ENCODE data around the gene TAAR2. TPM values are rescaled to one million over a fixed set of nuclear protein-coding genes. Genes with fewer than 3 reads are reported as not detected.

The TAAR2 gene
- total and polyA plus RNA-seq, 2 experiments from 2014 or later = not detected

GRCh38 chr6:132598473-132598872 is 25.6 kb downstream of the TAAR2 start:
- no peak overlapping the region for H3K27ac ChIP-seq
- DNase-seq = peak; percentile 10
- in situ Hi-C loops (cut with MboI) = no loop called here
- no peak for TF ChIP-seq EZH2 (IDR thresholded peaks at IDR 0.05; ENCODE audit: insufficient read depth, poor library complexity, severe bottlenecking)
- TF ChIP-seq EZH2phosphoT487 (IDR thresholded peaks at IDR 0.05; ENCODE audit: insufficient read depth, low read depth) = no peak
- no peaks in the 10 kb centered on the region for H3K9me3 ChIP-seq (ENCODE audit: low read depth)
- no peak overlapping the region for H3K9ac ChIP-seq
- peaks cover 19% of the 10 kb centered on the region for H3K27me3 ChIP-seq (replicated peaks; ENCODE audit: insufficient read depth)
- no peaks in the 10 kb centered on the region for H3K36me3 ChIP-seq (ENCODE audit: low read depth)
- no peak overlapping the region for H3K4me3 ChIP-seq
- H3K4me2 ChIP-seq (ENCODE audit: unreplicated experiment) = no peak overlapping the region
- no peaks in the 10 kb centered on the region for H3K4me1 ChIP-seq (ENCODE audit: insufficient read depth)
- no peaks in the 10 kb centered on the region for H3K79me2 ChIP-seq (ENCODE audit: insufficient read depth)
- H2AFZ ChIP-seq = no peak overlapping the region
- 13 to 19% methylated on average over 3 of the region's 3 CpGs for WGBS, 2 experiments (ENCODE audit: low coverage in 1 of 2, low lambda C conversion rate in 2 of 2, missing lambda C conversion rate in 2 of 2)
- H4K20me1 ChIP-seq (ENCODE audit: insufficient read depth) = no peaks in the 10 kb centered on the region
- H3K9me2 ChIP-seq (ENCODE audit: insufficient read depth) = no peaks in the 10 kb centered on the region
- no peaks in the 10 kb centered on the region for H3F3A ChIP-seq (ENCODE audit: insufficient read depth)

DNA sequence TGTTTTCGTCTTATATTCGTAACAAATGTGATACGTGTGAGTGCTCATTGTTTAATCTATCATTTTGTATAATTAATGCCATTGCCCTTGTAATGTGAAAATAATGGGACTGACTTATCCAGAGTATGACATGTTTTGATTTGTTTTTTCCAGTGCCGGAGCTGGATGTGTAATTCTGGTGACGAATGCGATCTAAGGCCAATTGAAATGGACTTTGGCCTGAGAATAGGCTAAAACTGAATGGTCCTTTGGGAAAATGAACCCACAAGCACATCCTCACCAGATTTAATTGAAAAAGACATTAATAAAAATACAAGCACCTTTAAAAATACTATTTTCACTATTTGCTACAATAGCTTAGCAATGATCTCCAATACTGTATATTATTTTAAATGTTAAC is 27.9 kb downstream of the TAAR2 start:
- no peak overlapping the region for H3K4me3 ChIP-seq
- H2AFZ ChIP-seq = no peak overlapping the region
- no peaks in the 10 kb centered on the region for H3K4me1 ChIP-seq (ENCODE audit: insufficient read depth)
- no peak overlapping the region for H3K4me2 ChIP-seq (ENCODE audit: unreplicated experiment)
- H3K36me3 ChIP-seq (ENCODE audit: low read depth) = no peaks in the 10 kb centered on the region
- in situ Hi-C loops (cut with MboI) = no loop called here
- H3K9me2 ChIP-seq (ENCODE audit: insufficient read depth) = no peaks in the 10 kb centered on the region
- H3K9me3 ChIP-seq (ENCODE audit: low read depth) = no peaks in the 10 kb centered on the region
- H3K27me3 ChIP-seq (replicated peaks; ENCODE audit: insufficient read depth) = peaks cover 25% of the 10 kb centered on the region
- H3K79me2 ChIP-seq (ENCODE audit: insufficient read depth) = no peaks in the 10 kb centered on the region
- 67 to 68% methylated on average over 6 of the region's 6 CpGs for WGBS, 2 experiments (ENCODE audit: low coverage in 1 of 2, low lambda C conversion rate in 2 of 2, missing lambda C conversion rate in 2 of 2)
- no peaks in the 10 kb centered on the region for H3F3A ChIP-seq (ENCODE audit: insufficient read depth)
- TF ChIP-seq EZH2phosphoT487 (IDR thresholded peaks at IDR 0.05; ENCODE audit: insufficient read depth, low read depth) (no peak), EZH2 (IDR thresholded peaks at IDR 0.05; ENCODE audit: insufficient read depth, poor library complexity, severe bottlenecking) (no peak)
- no peak overlapping the region for H3K27ac ChIP-seq
- no peak overlapping the region for H3K9ac ChIP-seq
- no peak for DNase-seq
- no peaks in the 10 kb centered on the region for H4K20me1 ChIP-seq (ENCODE audit: insufficient read depth)

DNA sequence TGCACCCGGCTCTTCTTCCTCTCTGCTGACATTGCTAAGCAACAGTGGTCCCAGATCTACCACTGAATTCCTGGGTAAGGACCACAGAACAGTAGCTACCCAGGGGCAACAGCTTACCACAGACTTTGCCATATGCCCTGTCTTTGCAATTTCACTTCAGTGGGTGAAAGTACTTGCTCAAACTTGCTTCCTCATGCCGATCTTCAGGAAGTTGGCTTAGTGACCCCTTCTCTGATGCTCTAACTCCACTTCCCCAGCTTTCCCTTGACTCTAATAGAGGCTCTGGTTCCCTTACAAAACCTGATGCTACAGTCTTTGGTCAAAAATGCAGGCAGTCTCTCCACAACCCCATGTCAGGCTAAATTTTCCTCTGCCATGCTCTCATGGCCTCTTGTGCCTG is 31.2 kb downstream of the TAAR2 start:
- Histone ChIP-seq H3K79me2 (ENCODE audit: insufficient read depth) (no peaks in the 10 kb centered on the region), H3K4me3 (no peak overlapping the region), H3K4me2 (ENCODE audit: unreplicated experiment) (no peak overlapping the region), H4K20me1 (ENCODE audit: insufficient read depth) (no peaks in the 10 kb centered on the region), H3K4me1 (ENCODE audit: insufficient read depth) (no peaks in the 10 kb centered on the region), H2AFZ (no peak overlapping the region), H3K9me2 (ENCODE audit: insufficient read depth) (no peaks in the 10 kb centered on the region), H3K9me3 (ENCODE audit: low read depth) (no peaks in the 10 kb centered on the region), H3K27ac (no peak overlapping the region), H3K27me3 (replicated peaks; ENCODE audit: insufficient read depth) (peaks cover 24% of the 10 kb centered on the region), H3K36me3 (ENCODE audit: low read depth) (no peaks in the 10 kb centered on the region), H3F3A (ENCODE audit: insufficient read depth) (no peaks in the 10 kb centered on the region), H3K9ac (no peak overlapping the region)
- in situ Hi-C loops (cut with MboI) = no loop called here
- TF ChIP-seq EZH2 (IDR thresholded peaks at IDR 0.05; ENCODE audit: insufficient read depth, poor library complexity, severe bottlenecking) = no peak
- TF ChIP-seq EZH2phosphoT487 (IDR thresholded peaks at IDR 0.05; ENCODE audit: insufficient read depth, low read depth) = no peak
- 43 to 51% methylated on average over 2 of the region's 2 CpGs for WGBS, 2 experiments (ENCODE audit: low coverage in 1 of 2, low lambda C conversion rate in 2 of 2, missing lambda C conversion rate in 2 of 2)
- DNase-seq = no peak

DNA sequence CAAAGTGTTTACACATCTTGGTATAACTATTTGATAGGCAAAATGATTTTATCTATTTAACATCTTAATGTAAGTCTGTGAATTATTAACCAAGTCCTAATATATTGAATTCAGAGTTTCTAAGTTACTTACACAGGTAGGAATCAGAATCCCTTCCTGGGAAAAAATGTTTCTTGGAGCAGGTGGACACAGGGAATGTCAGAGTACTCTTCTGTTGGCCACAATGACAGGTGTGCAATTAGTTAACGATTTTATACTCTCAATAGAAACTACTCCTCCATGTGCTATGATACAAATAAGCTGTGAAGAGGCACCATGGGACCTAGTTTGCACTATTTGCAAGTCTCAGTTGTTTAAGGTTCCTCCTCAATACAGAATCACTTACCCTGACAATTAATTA is 33.7 kb downstream of the TAAR2 start:
- H3F3A ChIP-seq (ENCODE audit: insufficient read depth) = no peaks in the 10 kb centered on the region
- TF ChIP-seq EZH2phosphoT487 (IDR thresholded peaks at IDR 0.05; ENCODE audit: insufficient read depth, low read depth) (no peak), EZH2 (IDR thresholded peaks at IDR 0.05; ENCODE audit: insufficient read depth, poor library complexity, severe bottlenecking) (no peak)
- no peaks in the 10 kb centered on the region for H3K9me2 ChIP-seq (ENCODE audit: insufficient read depth)
- H3K9ac ChIP-seq = no peak overlapping the region
- no peaks in the 10 kb centered on the region for H3K9me3 ChIP-seq (ENCODE audit: low read depth)
- no peaks in the 10 kb centered on the region for H3K79me2 ChIP-seq (ENCODE audit: insufficient read depth)
- no peaks in the 10 kb centered on the region for H3K36me3 ChIP-seq (ENCODE audit: low read depth)
- DNase-seq = no peak
- no peak overlapping the region for H2AFZ ChIP-seq
- no peak overlapping the region for H3K4me2 ChIP-seq (ENCODE audit: unreplicated experiment)
- no peaks in the 10 kb centered on the region for H4K20me1 ChIP-seq (ENCODE audit: insufficient read depth)
- in situ Hi-C loops (cut with MboI) = no loop called here
- no peak overlapping the region for H3K4me3 ChIP-seq
- 32 to 43% methylated on average over 1 of the region's 1 CpG for WGBS, 2 experiments (ENCODE audit: low coverage in 1 of 2, low lambda C conversion rate in 2 of 2, missing lambda C conversion rate in 2 of 2)
- no peak overlapping the region for H3K27ac ChIP-seq
- H3K4me1 ChIP-seq (ENCODE audit: insufficient read depth) = no peaks in the 10 kb centered on the region
- H3K27me3 ChIP-seq (replicated peaks; ENCODE audit: insufficient read depth) = peaks cover 7% of the 10 kb centered on the region; the same call in 1 of the 2 replicates

- no peaks in the 10 kb centered on the region for H3F3A ChIP-seq (ENCODE audit: insufficient read depth)
- H3K9me2 ChIP-seq (ENCODE audit: insufficient read depth) = no peaks in the 10 kb centered on the region
- H3K27ac ChIP-seq = no peak within 1 kb of the TSS
- H3K36me3 ChIP-seq (ENCODE audit: low read depth) = no peaks in the 10 kb centered on the region
- no peak within 1 kb of the TSS for H3K4me3 ChIP-seq
- H3K4me1 ChIP-seq (ENCODE audit: insufficient read depth) = no peaks in the 10 kb centered on the region
- no peak for TF ChIP-seq EZH2phosphoT487 (IDR thresholded peaks at IDR 0.05; ENCODE audit: insufficient read depth, low read depth)
- no peak for TF ChIP-seq EZH2 (IDR thresholded peaks at IDR 0.05; ENCODE audit: insufficient read depth, poor library complexity, severe bottlenecking)
- 67 to 72% methylated on average over 5 of the region's 5 CpGs for WGBS, 2 experiments (ENCODE audit: low coverage in 1 of 2, low lambda C conversion rate in 2 of 2, missing lambda C conversion rate in 2 of 2)
- H3K79me2 ChIP-seq (ENCODE audit: insufficient read depth) = no peaks in the 10 kb centered on the region
- no peak within 1 kb of the TSS for H3K4me2 ChIP-seq (ENCODE audit: unreplicated experiment)
- no peak within 1 kb of the TSS for H2AFZ ChIP-seq
- in situ Hi-C loops (cut with MboI) = no loop called here
- no peaks in the 10 kb centered on the region for H3K9me3 ChIP-seq (ENCODE audit: low read depth)
- no peak for DNase-seq
- H4K20me1 ChIP-seq (ENCODE audit: insufficient read depth) = no peaks in the 10 kb centered on the region
- H3K27me3 ChIP-seq (replicated peaks; ENCODE audit: insufficient read depth) = peaks cover 11% of the 10 kb centered on the region; the same call in 1 of the 2 replicates
- no peak within 1 kb of the TSS for H3K9ac ChIP-seq
Observed at GRCh38 chr6:132589454-132589853, 34.6 kb downstream of the TAAR2 start, which contains the start of gene TAAR5. Gene TAAR5, minus strand, starts transcription at chr6:132589741. Its CDS starts 55 bp downstream, at chr6:132589686.

All from GM23248 (cell line).